KMS-11 (cell line): ENCODE results near the gene KCNQ1.

Experiments
- H2AFZ ChIP-seq: fragments of 200-600 bp; sonication (generic); 2 replicates; pipeline ENCODE4 v1.6.1; 2016; ENCODE audit warnings: antibody characterized with exemption, mixed run types, low read depth
- H3K27ac ChIP-seq: fragments of 200-600 bp; sonication (generic); 2 replicates; pipeline ENCODE4 v1.6.1; 2016; ENCODE audit warnings: mild to moderate bottlenecking, mixed run types
- H3K27me3 ChIP-seq: fragments of 200-600 bp; sonication (generic); 2 replicates; pipeline ENCODE4 v1.6.1; 2017; ENCODE audit warnings: mild to moderate bottlenecking, low read depth, mixed run types, moderate library complexity; ENCODE audit not compliant: insufficient read depth
- H3K36me3 ChIP-seq: fragments of 200-600 bp; sonication (generic); 2 replicates; pipeline ENCODE4 v1.6.1; 2017; ENCODE audit warnings: mild to moderate bottlenecking, mixed run types; ENCODE audit not compliant: insufficient read depth
- H3K4me1 ChIP-seq: fragments of 200-600 bp; sonication (generic); 2 replicates; pipeline ENCODE4 v1.6.1; 2016; ENCODE audit warnings: mild to moderate bottlenecking, low read depth, mixed run types; ENCODE audit not compliant: poor library complexity, severe bottlenecking
- H3K4me2 ChIP-seq: fragments of 200-600 bp; sonication (generic); 2 replicates; pipeline ENCODE4 v1.7.0; 2016; ENCODE audit warnings: mild to moderate bottlenecking, mixed run types
- H3K4me3 ChIP-seq: fragments of 200-600 bp; sonication (generic); IDR thresholded peaks from 2 replicates; pipeline ENCODE4 v1.6.1; 2017; ENCODE audit warnings: low read depth, low read length, mixed read lengths; ENCODE audit not compliant: insufficient read depth
- H3K79me2 ChIP-seq: fragments of 200-600 bp; sonication (generic); 2 replicates; pipeline ENCODE4 v1.6.1; 2016; ENCODE audit warnings: low read depth, mixed run types; ENCODE audit not compliant: insufficient read depth
- H3K9ac ChIP-seq: fragments of 200-600 bp; sonication (generic); 2 replicates; pipeline ENCODE4 v1.6.1; 2016; ENCODE audit warnings: mild to moderate bottlenecking, mixed run types
- H4K20me1 ChIP-seq: fragments of 200-600 bp; sonication (generic); 2 replicates; pipeline ENCODE4 v1.6.1; 2016; ENCODE audit warnings: mild to moderate bottlenecking, mixed run types; ENCODE audit not compliant: insufficient read depth
- TF ChIP-seq, protein P1 (sequence below): fragments of 200-600 bp; sonication (generic); conservative IDR thresholded peaks from 2 replicates; pipeline ENCODE4 v1.6.1; 2017; ENCODE audit warnings: low read depth, mild to moderate bottlenecking, antibody characterized with exemption, low read length, moderate library complexity, mixed read lengths

Gene KCNQ1

DNA sequence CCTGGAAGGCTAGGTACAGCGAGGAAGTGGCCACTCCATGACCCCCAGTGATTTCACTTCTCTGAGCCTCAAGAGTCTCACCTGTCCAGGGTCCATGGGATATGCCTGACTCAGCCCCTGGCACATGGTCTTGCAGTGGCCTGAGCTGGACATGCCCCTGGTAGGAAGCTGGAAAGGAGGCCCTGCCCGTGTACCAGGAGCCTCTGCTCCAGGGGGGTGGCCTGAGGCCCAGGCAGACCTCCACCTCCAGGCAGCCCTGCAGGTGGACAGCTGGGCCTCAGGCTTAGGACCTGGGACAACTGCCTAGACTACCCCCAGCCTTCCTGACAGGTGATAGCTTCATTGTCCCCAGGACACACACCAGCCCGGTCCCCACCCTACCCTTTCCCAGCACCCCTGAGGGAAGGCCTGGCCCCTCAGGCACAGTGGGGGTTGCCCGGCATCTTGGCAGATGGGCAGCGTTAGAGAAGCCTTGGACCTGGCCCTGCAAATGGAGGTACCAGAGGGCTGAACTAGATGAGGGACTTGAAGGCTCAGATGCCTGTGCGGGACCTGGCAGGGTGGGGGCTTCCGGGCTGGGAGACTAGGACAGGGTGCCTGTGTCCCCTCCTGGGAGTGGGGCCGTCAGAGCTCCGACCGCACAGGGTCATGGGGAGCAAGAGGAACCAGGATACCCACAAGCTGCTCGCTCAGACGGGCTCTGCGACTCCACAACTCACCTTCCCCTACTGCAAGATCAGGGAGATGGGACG is 387.1 kb downstream of the KCNQ1 start:
- TF ChIP-seq, protein P1, sequence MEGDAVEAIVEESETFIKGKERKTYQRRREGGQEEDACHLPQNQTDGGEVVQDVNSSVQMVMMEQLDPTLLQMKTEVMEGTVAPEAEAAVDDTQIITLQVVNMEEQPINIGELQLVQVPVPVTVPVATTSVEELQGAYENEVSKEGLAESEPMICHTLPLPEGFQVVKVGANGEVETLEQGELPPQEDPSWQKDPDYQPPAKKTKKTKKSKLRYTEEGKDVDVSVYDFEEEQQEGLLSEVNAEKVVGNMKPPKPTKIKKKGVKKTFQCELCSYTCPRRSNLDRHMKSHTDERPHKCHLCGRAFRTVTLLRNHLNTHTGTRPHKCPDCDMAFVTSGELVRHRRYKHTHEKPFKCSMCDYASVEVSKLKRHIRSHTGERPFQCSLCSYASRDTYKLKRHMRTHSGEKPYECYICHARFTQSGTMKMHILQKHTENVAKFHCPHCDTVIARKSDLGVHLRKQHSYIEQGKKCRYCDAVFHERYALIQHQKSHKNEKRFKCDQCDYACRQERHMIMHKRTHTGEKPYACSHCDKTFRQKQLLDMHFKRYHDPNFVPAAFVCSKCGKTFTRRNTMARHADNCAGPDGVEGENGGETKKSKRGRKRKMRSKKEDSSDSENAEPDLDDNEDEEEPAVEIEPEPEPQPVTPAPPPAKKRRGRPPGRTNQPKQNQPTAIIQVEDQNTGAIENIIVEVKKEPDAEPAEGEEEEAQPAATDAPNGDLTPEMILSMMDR, result no peak
- no peak overlapping the region for H3K9ac ChIP-seq
- H3K4me3 ChIP-seq, result no peak overlapping the region
- H3K36me3 ChIP-seq, result no peaks in the 10 kb centered on the region
- no peak overlapping the region for H3K4me2 ChIP-seq
- H3K4me1 ChIP-seq, result no peaks in the 10 kb centered on the region
- H3K27ac ChIP-seq, result no peak overlapping the region
- H2AFZ ChIP-seq, result no peak overlapping the region
- no peaks in the 10 kb centered on the region for H3K27me3 ChIP-seq
- H4K20me1 ChIP-seq, result no peaks in the 10 kb centered on the region
- H3K79me2 ChIP-seq, result no peaks in the 10 kb centered on the region

DNA sequence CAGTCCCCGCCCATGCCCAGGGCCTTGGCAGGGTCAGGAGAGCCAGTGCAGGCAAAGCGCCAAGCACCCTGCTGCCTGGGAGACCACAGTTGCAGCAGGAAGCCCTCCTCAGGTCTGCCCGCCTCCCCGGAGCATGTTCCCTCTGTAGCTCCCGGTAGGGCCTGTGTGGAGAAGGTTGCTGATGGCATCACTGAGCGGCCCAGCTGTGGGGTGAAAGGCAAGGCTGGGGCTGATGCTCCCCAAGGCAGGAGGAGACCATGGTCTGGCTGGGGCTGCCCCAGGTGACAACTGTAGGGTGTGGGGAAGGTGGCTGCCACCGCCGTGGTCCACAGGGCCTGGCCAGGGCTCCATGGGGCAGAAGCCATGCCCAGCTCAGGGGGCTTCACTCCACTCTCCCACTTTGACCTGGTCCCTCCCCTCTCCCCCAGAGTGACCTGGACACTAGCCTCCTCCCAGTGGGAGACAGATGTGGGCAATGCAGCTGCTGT is 387.8 kb downstream of the KCNQ1 start:
- no peak overlapping the region for H3K9ac ChIP-seq

DNA sequence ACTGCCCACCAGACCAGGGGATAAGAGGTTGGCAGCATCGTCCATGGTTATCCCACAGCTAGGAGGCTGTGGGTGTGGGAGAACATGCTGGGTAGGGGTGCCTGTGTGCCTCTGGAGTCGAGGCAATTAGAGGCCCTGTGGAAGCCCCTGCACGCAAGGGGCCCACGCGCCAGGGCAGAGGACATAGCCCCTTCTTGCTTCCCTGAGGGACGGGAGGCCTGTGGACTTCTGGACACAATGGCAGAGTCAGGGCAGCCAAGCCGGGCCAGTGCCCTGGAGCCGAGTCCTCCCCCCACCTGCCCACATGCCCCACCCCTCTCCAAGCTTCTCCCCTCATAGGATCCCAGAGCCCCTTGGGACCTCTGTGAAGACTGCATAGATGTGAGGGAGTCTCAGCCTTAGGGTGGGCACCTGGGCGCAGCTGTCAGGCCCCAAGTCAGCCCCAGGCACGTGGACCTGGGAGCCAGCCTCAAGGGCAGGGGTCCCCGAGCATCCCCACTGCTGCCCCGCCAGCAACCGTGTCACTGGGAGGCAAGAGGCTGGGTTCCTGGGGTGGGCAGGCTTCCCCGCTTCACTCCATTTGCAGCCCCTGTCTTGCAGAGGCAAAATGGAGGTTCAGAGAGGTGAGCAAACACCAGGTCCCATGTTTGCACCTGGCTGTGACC is 388.4 kb downstream of the KCNQ1 start:
- no peaks in the 10 kb centered on the region for H3K4me1 ChIP-seq
- TF ChIP-seq, protein P1, result no peak
- H3K27ac ChIP-seq, result no peak overlapping the region
- no peak overlapping the region for H3K4me2 ChIP-seq
- H3K4me3 ChIP-seq, result no peak overlapping the region
- no peak overlapping the region for H3K9ac ChIP-seq
- no peaks in the 10 kb centered on the region for H3K27me3 ChIP-seq
- H2AFZ ChIP-seq, result no peak overlapping the region
- no peaks in the 10 kb centered on the region for H3K79me2 ChIP-seq
- no peaks in the 10 kb centered on the region for H3K36me3 ChIP-seq
- no peaks in the 10 kb centered on the region for H4K20me1 ChIP-seq

More for the DNA sequence above, 387.8 kb downstream of the KCNQ1 start:
- no peaks in the 10 kb centered on the region for H3K27me3 ChIP-seq
- TF ChIP-seq, protein P1, result no peak
- no peaks in the 10 kb centered on the region for H3K36me3 ChIP-seq
- H3K27ac ChIP-seq, result no peak overlapping the region
- no peak overlapping the region for H2AFZ ChIP-seq
- H3K4me1 ChIP-seq, result no peaks in the 10 kb centered on the region
- no peaks in the 10 kb centered on the region for H3K79me2 ChIP-seq
- H4K20me1 ChIP-seq, result no peaks in the 10 kb centered on the region
- H3K4me3 ChIP-seq, result no peak overlapping the region
- H3K4me2 ChIP-seq, result no peak overlapping the region

DNA sequence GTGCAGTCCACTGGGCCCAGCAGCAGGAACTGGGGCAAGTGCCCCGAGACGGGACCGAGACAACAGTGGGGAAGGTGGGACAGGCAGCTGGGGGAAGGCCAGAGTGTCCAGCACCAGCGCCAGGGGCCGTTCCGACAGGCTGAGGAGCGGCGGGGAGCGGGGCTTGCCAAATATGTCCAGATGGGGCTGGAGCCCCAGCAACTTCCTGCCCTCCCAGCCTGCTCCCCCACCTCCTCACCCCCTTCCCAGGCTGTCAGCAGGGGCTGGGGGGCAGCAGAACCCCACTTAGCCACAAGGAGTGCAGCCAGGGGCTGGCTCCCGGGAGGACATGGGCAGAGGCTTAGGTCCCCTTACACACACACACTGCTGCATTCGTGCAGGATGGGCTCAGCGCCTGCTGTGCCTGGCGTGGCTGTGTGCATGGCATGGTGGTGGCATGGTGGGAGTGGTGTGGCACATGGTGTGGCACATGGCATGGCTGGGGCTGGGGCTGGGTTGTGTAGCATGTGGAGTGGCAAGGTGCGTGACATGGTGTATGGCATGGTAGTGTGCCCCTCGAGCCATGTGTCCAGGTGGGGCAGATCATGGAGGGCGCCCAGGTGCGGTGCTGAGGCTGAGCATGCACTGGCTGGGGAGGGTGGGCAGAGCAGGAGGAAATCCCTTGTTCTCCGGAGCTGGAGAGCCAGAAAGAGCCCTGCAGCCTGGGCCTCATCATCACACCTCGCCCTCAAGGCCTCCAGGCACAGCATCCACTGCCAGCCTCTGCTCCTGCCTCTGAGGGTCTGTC is 389.1 kb downstream of the KCNQ1 start:
- Histone ChIP-seq H3K4me3 (no peak overlapping the region), H3K27ac (no peak overlapping the region), H4K20me1 (no peaks in the 10 kb centered on the region), H3K4me1 (no peaks in the 10 kb centered on the region), H3K27me3 (no peaks in the 10 kb centered on the region), H3K9ac (no peak overlapping the region), H3K4me2 (no peak overlapping the region), H3K36me3 (no peaks in the 10 kb centered on the region), H2AFZ (no peak overlapping the region), H3K79me2 (no peaks in the 10 kb centered on the region)
- TF ChIP-seq, protein P1, result no peak
